DND-41 (cell line): ENCODE data around the gene SLC5A11.

Experiments
- ATAC-seq: fragments of 200-7000 bp; cut with Tn5 transposase; 3 replicates; pipeline ENCODE4 v1.9.1; 2021; ENCODE audit warnings: low read depth; ENCODE audit not compliant: insufficient read depth
- DNase-seq: peaks from one replicate; pipeline ENCODE4 v3.0.0-alpha.2; 2020
- H2AFZ ChIP-seq: 2 replicates; pipeline ENCODE4 v1.6.0; 2012; ENCODE audit warnings: low read depth, low read length
- H3K27ac ChIP-seq: 2 replicates; pipeline ENCODE4 v1.5.1; 2012; ENCODE audit warnings: low read length, inconsistent platforms
- H3K27me3 ChIP-seq: fragments of 200-600 bp; sonication (generic); 2 replicates; pipeline ENCODE4 v1.6.0; 2012; ENCODE audit warnings: low read length, mild to moderate bottlenecking, inconsistent platforms; ENCODE audit not compliant: insufficient read depth, poor library complexity
- H3K36me3 ChIP-seq: 2 replicates; pipeline ENCODE4 v1.5.1; 2012; ENCODE audit warnings: low read length, inconsistent platforms; ENCODE audit not compliant: insufficient read depth
- H3K4me1 ChIP-seq: 2 replicates; pipeline ENCODE4 v1.5.1; 2012; ENCODE audit warnings: mild to moderate bottlenecking, low read length; ENCODE audit not compliant: insufficient read depth
- H3K4me2 ChIP-seq: 2 replicates; pipeline ENCODE4 v1.6.0; 2012; ENCODE audit warnings: mild to moderate bottlenecking, moderate library complexity, low read length, inconsistent platforms; ENCODE audit not compliant: insufficient read depth
- H3K4me3 ChIP-seq, 2 experiments: fragments of 200-600 bp in 1 of 2; shearing (Covaris generic) in 1 of 2; 2 replicates each; pipeline ENCODE4 v1.5.1; 2012 to 2016; ENCODE audit warnings: inconsistent platforms in 2 of 2, low read length in 2 of 2, mild to moderate bottlenecking in 2 of 2, low read depth in 1 of 2, moderate library complexity in 1 of 2
- H3K79me2 ChIP-seq: 2 replicates; pipeline ENCODE4 v1.6.0; 2012; ENCODE audit warnings: low read length, inconsistent platforms; ENCODE audit not compliant: insufficient read depth
- H3K9ac ChIP-seq: 2 replicates; pipeline ENCODE4 v1.6.0; 2012; ENCODE audit warnings: low read depth, mild to moderate bottlenecking, inconsistent platforms, low read length, moderate library complexity
- H3K9me3 ChIP-seq: 2 replicates; pipeline ENCODE4 v1.5.1; 2012; ENCODE audit warnings: low read length, moderate library complexity, mild to moderate bottlenecking, inconsistent platforms; ENCODE audit not compliant: insufficient read depth, severe bottlenecking
- H4K20me1 ChIP-seq: 2 replicates; pipeline ENCODE4 v1.6.0; 2012; ENCODE audit warnings: low read length; ENCODE audit not compliant: insufficient read depth
- EZH2 ChIP-seq: IDR thresholded peaks from 3 replicates; pipeline ENCODE4 v1.6.1; 2012; ENCODE audit warnings: borderline replicate concordance, low read depth, mild to moderate bottlenecking, moderate library complexity, low read length, inconsistent platforms; ENCODE audit not compliant: severe bottlenecking
- TF ChIP-seq, protein P1 (sequence below): IDR thresholded peaks from 2 replicates; pipeline ENCODE4 v1.5.1; 2012; ENCODE audit warnings: borderline replicate concordance, low read length, moderate library complexity, mild to moderate bottlenecking; ENCODE audit not compliant: poor library complexity, severe bottlenecking; ENCODE audit errors: extremely low read depth

The SLC5A11 gene

DNA sequence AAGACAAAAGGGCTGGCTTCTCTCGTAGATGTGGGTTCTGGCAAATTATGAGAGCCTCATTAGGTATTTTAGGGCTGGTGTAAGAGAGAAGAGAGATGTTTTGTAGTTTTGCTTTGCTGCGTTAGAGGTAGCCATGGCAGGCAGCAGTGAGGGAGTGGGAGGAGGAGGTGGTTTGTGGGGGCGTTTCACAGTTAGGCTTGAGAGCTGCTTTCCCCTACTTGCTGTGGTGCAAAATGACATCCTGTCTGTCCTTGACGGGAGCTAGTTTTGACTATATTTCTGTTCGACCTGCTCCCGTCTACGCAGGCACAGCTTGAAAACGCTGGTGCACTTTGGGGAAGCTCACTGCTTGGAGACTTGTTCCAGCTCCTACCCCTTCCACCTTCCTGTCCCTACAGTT lies 75.5 kb downstream of the SLC5A11 start:
- Histone ChIP-seq H3K27ac (no peak overlapping the region), H3K4me2 (no peak overlapping the region), H3K79me2 (no peaks in the 10 kb centered on the region), H3K36me3 (peaks cover 30% of the 10 kb centered on the region), H3K9ac (no peak overlapping the region), H2AFZ (no peak overlapping the region), H3K4me3 (no peak overlapping the region), H3K27me3 (no peaks in the 10 kb centered on the region), H3K9me3 (no peaks in the 10 kb centered on the region), H4K20me1 (no peaks in the 10 kb centered on the region), H3K4me1 (no peaks in the 10 kb centered on the region)
- no peak for ATAC-seq
- TF ChIP-seq EZH2: no peak
- TF ChIP-seq, protein P1, sequence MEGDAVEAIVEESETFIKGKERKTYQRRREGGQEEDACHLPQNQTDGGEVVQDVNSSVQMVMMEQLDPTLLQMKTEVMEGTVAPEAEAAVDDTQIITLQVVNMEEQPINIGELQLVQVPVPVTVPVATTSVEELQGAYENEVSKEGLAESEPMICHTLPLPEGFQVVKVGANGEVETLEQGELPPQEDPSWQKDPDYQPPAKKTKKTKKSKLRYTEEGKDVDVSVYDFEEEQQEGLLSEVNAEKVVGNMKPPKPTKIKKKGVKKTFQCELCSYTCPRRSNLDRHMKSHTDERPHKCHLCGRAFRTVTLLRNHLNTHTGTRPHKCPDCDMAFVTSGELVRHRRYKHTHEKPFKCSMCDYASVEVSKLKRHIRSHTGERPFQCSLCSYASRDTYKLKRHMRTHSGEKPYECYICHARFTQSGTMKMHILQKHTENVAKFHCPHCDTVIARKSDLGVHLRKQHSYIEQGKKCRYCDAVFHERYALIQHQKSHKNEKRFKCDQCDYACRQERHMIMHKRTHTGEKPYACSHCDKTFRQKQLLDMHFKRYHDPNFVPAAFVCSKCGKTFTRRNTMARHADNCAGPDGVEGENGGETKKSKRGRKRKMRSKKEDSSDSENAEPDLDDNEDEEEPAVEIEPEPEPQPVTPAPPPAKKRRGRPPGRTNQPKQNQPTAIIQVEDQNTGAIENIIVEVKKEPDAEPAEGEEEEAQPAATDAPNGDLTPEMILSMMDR: no peak
- DNase-seq: no peak

DNA sequence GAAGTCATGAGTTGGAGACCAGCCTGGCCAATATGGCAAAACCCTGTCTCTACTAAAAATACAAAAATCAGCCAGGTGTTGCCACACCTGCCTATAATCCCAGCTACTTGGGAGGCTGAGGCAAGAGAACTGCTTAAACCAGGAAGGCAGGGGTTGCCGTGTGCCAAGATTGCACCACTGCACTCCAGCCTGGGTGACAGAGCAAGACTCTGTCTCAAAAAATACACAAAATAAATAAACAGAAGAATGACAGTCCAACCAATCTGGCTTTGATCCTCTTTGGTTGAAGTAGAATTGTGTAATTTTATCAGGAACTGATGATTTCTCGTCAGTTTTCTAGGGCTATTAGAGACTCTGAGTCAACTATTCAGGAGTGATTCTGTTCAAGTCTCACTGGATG lies 79.4 kb downstream of the SLC5A11 start:
- Histone ChIP-seq H3K27ac (no peak overlapping the region), H3K4me3 (no peak overlapping the region), H3K9ac (no peak overlapping the region), H3K79me2 (no peaks in the 10 kb centered on the region), H3K4me1 (no peaks in the 10 kb centered on the region), H3K9me3 (no peaks in the 10 kb centered on the region), H3K36me3 (peaks cover 27% of the 10 kb centered on the region), H3K4me2 (no peak overlapping the region), H3K27me3 (no peaks in the 10 kb centered on the region), H4K20me1 (no peaks in the 10 kb centered on the region), H2AFZ (no peak overlapping the region)
- TF ChIP-seq, protein P1: no peak
- no peak for TF ChIP-seq EZH2
- DNase-seq: no peak
- ATAC-seq: no peak

DNA sequence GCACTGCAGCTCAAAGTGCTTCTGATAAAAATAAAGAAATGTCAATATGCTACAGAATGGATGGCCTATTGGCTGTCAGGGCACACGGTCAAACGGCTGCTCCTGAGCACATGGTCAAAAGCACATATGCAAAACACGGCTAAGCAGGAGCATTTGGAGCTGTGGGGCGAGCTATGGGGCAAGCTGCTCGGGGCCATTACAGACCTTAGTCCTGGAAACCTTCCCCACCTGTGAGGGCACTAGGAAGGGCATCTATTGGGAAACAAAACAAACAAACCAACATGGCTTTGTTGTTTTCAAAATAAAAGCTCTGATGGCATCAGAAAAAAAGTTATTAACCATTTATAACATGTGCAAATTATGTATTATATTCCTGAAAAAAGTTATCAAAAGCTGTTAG lies 83.6 kb downstream of the SLC5A11 start:
- H3K36me3 ChIP-seq: peaks cover 36% of the 10 kb centered on the region
- H3K4me3 ChIP-seq: no peak overlapping the region

More for the DNA sequence above, 83.6 kb downstream of the SLC5A11 start:
- no peak overlapping the region for H2AFZ ChIP-seq
- no peak overlapping the region for H3K4me2 ChIP-seq
- no peak for TF ChIP-seq EZH2
- TF ChIP-seq, protein P1: no peak
- no peak overlapping the region for H3K27ac ChIP-seq
- H3K4me1 ChIP-seq: no peaks in the 10 kb centered on the region
- H3K9me3 ChIP-seq: no peaks in the 10 kb centered on the region
- H3K9ac ChIP-seq: no peak overlapping the region
- no peak for DNase-seq
- no peaks in the 10 kb centered on the region for H3K79me2 ChIP-seq
- no peak for ATAC-seq
- no peaks in the 10 kb centered on the region for H3K27me3 ChIP-seq
- no peaks in the 10 kb centered on the region for H4K20me1 ChIP-seq
